GM19467 (cell line): ENCODE measurements around the gene SHISAL2B.
"Not testable (repeated sequence)": the region's sequence is repeated elsewhere in the genome, so short reads cannot be mapped to it uniquely, and the experiment has no call there.

Source experiments
- ATAC-seq: cut with Tn5 transposase; IDR thresholded peaks from one replicate; pipeline ENCODE4 v1.9.1; 2021; ENCODE audit warnings: mild to moderate bottlenecking, moderate library complexity; ENCODE audit not compliant: unreplicated experiment

The SHISAL2B gene

DNA sequence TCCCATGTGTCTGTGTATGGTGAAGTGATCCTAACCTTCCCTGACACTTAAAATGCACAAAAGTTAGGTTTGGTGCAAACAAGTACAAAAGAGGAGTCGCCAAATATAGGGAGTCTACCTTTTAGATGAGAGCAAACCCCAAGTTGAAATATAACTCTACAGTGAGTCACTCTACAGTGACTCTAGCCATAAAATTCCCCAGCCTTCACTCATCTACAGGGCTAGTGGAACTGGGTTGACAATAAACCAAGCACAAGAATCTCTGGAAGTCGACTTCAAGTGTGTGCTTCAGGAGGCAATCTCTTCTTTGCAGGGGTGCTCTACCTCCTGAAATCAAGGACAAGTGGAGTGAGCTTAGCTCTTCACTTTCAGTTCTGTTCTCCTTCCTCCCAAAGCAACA, 3.3 kb downstream of the SHISAL2B start:
- ATAC-seq = no peak

DNA sequence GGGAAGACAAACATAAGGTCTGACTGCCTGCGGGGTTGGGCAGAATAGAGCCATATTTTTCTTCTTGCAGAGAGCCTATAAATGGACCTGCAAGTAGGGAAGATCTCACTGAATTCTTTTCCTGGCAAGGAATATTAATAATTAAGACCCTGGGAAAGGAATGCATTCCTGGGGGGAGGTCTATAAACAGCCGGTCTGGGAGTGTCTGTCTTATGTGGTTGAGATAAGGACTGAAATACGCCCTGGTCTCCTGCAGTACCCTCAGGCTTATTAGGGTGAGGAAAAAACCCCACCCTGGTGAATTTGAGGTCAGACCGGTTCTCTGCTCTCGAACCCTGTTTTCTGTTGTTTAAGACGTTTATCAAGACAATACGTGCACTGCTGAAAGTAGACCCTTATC, 6.1 kb downstream of the SHISAL2B start:
- not testable (repeated sequence) for ATAC-seq

GRCh38 chr5:64700765-64701164, 10.5 kb downstream of the SHISAL2B start:
- ATAC-seq = no peak

DNA sequence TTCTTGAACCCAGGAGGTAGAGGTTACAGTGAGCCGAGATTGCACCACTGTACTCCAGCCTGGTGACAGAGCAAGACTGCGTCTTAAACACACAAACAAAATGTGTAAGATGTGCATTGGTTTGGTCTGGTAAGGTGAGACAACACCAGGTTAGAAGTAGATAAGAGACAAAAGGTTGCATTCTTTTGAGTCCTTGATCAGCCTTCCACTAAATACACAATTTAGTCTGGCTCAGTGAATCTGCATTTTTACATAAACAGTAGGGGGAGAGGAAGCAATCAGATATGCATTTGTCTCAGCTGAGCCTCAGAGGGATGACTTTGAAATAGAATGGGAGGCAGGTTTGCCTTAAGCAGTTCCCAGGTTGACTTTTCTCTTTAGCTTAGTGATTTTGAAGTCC, 15.8 kb downstream of the SHISAL2B start:
- ATAC-seq = not testable (repeated sequence)

GRCh38 chr5:64707191-64707590, 16.9 kb downstream of the SHISAL2B start:
- ATAC-seq = no peak

DNA sequence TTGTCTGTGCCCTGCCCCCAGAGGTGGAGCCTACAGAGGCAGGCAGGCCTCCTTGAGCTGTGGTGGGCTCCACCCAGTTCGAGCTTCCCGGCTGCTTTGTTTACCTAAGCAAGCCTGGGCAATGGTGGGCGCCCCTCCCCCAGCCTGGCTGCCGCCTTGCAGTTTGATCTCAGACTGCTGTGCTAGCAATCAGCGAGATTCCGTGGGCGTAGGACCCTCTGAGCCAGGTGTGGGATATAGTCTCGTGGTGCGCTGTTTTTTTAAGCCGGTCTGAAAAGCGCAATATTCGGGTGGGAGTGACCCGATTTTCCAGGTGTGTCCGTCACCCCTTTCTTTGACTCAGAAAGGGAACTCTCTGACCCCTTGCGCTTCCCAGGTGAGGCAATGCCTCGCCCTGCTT, 24.2 kb downstream of the SHISAL2B start:
- not testable (repeated sequence) for ATAC-seq

DNA sequence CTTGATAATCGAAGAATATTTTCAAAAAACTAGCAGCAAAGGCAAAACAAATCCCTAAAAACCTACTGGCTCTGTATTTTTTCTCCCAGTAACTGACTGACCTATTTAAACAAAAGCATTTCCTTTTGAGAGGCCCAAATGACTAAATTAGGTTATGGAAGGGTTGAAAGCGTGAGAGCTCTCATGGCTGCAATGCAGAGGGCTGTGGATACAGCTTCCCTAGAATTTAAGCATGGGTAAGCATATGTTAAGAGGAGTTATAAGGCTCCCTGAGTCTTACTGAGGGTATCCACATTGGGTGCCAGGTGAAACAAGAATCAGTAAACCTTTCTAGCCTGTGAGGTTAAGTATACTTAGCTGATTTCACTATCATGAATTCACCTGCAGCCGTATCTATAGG, 32.3 kb downstream of the SHISAL2B start:
- no peak for ATAC-seq

GRCh38 chr5:64727150-64727549, 36.8 kb downstream of the SHISAL2B start:
- no peak for ATAC-seq

- ATAC-seq = no peak
These were observed 52.1 kb downstream of the SHISAL2B start for GRCh38 chr5:64742411-64742810.

GRCh38 chr5:64742821-64743220, 52.5 kb downstream of the SHISAL2B start:
- ATAC-seq = no peak

DNA sequence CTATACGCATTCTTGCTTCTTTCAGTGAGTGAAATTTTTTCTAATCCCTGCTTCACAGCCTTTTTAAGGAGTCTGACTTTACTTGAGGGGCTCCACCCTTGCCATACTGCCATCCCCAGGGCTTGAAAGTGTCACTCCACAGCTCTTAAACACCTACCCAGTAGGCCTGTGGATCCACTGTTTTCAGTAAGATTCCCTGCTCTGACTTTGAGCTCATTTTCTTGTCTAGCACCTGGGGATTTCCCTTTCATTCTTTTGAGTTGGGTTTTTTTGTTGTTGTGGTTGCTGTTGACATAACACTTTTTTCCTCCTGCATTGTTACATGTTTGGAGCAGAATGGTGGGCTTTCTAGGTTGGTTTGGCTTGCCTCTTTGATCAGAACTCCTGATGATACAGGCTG, 54.6 kb downstream of the SHISAL2B start:
- ATAC-seq = no peak

GRCh38 chr5:64746446-64746845, 56.1 kb downstream of the SHISAL2B start:
- no peak for ATAC-seq

- ATAC-seq = no peak
These were observed 59.1 kb downstream of the SHISAL2B start for GRCh38 chr5:64749385-64749784.

- ATAC-seq = no peak
These were observed 63.8 kb downstream of the SHISAL2B start for GRCh38 chr5:64754066-64754465.

DNA sequence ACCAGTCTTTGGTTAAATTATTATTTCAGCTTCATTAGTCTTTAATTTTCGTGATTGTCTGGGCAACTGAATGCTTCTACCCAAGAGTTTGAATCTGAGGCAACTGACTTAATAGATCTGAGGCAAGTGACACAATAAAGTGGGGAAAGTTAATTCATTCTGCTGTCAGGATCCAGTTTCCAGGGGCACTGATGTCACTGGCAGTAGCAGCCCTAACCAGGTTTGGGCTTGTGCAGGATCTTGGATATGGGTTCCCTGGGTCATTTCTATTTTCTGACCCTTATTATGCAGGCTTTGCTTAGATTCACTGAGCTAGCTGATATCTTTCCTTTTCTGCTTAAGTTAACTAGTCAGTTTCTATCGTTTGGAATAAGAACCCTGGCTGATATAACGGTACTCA, 68.6 kb downstream of the SHISAL2B start:
- ATAC-seq = no peak

- ATAC-seq = no peak
These were observed 69.8 kb downstream of the SHISAL2B start for GRCh38 chr5:64759960-64760660.

DNA sequence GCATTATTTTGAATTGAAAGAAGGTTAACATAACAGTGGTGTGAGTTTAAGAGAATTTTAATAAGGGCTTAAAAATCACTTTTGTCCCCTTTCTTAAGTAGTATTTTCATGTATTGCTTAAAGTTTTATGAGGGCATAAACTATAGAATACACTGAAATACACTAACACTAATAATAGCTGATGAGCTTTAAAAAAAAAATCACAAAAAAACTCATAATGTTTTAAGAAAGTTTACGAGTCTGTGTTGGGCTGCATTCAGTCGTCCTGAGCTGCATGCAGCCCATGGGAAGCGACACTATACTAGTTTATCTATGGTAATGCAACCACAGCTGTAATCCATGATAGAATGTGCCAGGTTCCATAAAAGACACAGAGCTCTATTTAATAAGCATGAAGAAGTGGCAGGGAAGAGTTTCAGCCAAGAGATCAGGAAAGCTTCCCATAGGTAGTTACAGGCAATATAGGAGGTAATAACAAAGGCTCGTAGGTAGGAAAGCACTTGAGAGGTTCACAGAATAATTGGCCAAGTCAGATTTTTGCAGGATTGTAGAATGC, 73.7 kb downstream of the SHISAL2B start:
- no peak for ATAC-seq

DNA sequence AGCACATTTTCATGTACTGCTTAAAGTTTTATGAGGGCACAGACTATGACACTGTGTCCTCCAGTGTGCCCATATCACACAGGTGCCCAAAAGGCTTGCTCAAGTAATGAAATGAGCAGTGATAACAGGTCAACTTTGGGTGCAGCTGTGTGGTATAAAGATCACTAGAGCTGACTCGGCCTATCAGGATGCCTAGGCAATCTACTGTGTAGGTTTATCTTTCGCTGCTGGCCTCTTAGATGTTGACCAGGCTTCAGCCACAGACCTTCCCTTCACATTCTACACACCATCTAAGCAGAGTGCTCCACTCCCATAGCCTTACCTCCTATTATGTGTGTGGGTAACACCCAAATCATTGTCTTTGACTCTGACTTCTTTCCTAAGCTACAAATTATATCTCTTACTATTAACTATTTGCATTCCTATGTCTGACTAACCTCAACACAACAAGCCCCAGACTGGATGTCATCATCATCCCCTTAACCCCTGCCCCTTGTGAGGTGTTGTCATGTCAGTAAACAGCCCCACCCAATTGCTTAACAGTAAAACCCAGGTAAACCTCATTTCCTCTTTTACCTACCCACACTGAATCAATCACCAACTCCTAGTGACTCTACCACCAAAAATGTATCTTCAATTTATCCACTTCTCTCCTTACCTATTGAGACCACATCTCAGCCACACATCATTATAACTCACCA, 75.7 kb downstream of the SHISAL2B start:
- no peak for ATAC-seq

DNA sequence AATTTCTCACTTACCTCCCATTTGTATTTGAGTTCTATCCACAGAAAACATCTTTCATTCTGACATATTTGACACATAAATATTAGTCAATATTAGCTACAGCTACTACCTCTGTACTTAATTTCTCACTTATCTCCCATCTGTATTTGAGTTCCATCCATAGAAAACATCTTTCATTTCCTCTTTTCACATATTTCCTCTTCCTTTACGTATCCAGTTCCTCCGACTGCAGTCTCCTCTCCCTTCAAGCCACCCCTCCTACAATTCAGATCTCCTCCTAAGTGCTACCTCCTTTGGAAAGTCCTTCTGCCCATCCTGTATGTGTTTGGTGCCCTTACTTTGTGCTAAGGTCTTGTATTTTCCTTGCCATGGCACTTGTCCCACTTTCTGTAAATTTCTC, 76.6 kb downstream of the SHISAL2B start:
- ATAC-seq = no peak
